HEK293 (cell line): ENCODE measurements around the gene MAP1B.

Source experiments
- CTCF ChIA-PET: fragments of 350-600 bp; formaldehyde crosslinking; extraction: SDS; loops from one replicate; lab custom pipeline; 2021; ENCODE audit warnings: antibody characterized with exemption; lab: Yijun Ruan, JAX
- POLR2A ChIA-PET: fragments of 300-600 bp; formaldehyde crosslinking; extraction: SDS; loops from one replicate; lab custom pipeline; 2020; ENCODE audit warnings: antibody characterized with exemption, inconsistent platforms; lab: Yijun Ruan, JAX
- H3K27ac ChIP-seq: fragments of 200-500 bp; sonication (Bioruptor generic); 2 replicates; pipeline ENCODE4 v1.5.1; 2014; ENCODE audit warnings: low read depth, low read length, control low read depth, inconsistent platforms; ENCODE audit errors: extremely low read depth
- H3K36me3 ChIP-seq, 2 experiments: fragments of 200-500 bp in 1 of 2; sonication (Bioruptor generic) in 1 of 2; 1 replicate in 1 of 2; 2 replicates in 1 of 2; pipeline ENCODE4 v1.5.1; 2014 to 2017; ENCODE audit warnings: inconsistent platforms in 2 of 2, low read length in 2 of 2; ENCODE audit not compliant: control insufficient read depth in 2 of 2, insufficient read depth in 1 of 2
- H3K4me1 ChIP-seq: fragments of 200-500 bp; sonication (Bioruptor generic); 2 replicates; pipeline ENCODE4 v1.5.1; 2014; ENCODE audit warnings: mild to moderate bottlenecking, low read length, inconsistent platforms; ENCODE audit not compliant: control insufficient read depth, insufficient read depth
- H3K4me3 ChIP-seq: 2 replicates; pipeline ENCODE4 v1.5.1; 2011; ENCODE audit warnings: low read depth, mild to moderate bottlenecking, control low read depth, low read length, moderate library complexity
- H3K9me3 ChIP-seq: fragments of 200-500 bp; sonication (Bioruptor generic); 2 replicates; pipeline ENCODE4 v1.5.1; 2014; ENCODE audit warnings: low read depth, low read length, inconsistent platforms; ENCODE audit not compliant: control insufficient read depth, insufficient read depth
- FEZF1 ChIP-seq: fragments of 450-650 bp; formaldehyde crosslinking; IDR thresholded peaks from 2 replicates; pipeline ENCODE4 v1.5.1; 2016; ENCODE audit warnings: missing biosample characterization, missing genetic modification characterization
- HOXC10 ChIP-seq: sonication (generic); formaldehyde crosslinking; IDR thresholded peaks from 2 replicates; pipeline ENCODE4 v1.8.1; 2023; ENCODE audit warnings: mild to moderate bottlenecking, missing genetic modification reagents
- KLF8 ChIP-seq: fragments of 450-650 bp; formaldehyde crosslinking; IDR thresholded peaks from 2 replicates; pipeline ENCODE4 v1.5.1; 2016; ENCODE audit warnings: missing biosample characterization, missing genetic modification characterization
- TRIM28 ChIP-seq: IDR thresholded peaks from 2 replicates; pipeline ENCODE4 v1.6.1; 2011; ENCODE audit warnings: low read length, control low read depth, borderline replicate concordance
- ZBTB17 ChIP-seq: fragments of 450-650 bp; formaldehyde crosslinking; IDR thresholded peaks from 2 replicates; pipeline ENCODE4 v1.5.1; 2016; ENCODE audit warnings: missing biosample characterization, missing genetic modification characterization
- ZBTB21 ChIP-seq: fragments of 450-650 bp; formaldehyde crosslinking; IDR thresholded peaks from 2 replicates; pipeline ENCODE4 v1.5.1; 2017; ENCODE audit warnings: missing biosample characterization, missing genetic modification characterization
- ZNF114 ChIP-seq: fragments of 450-650 bp; formaldehyde crosslinking; IDR thresholded peaks from 2 replicates; pipeline ENCODE4 v1.5.0; 2017; ENCODE audit warnings: missing biosample characterization, missing genetic modification characterization
- ZNF157 ChIP-seq: fragments of 450-650 bp; formaldehyde crosslinking; IDR thresholded peaks from 2 replicates; pipeline ENCODE4 v1.5.1; 2016; ENCODE audit warnings: missing biosample characterization, missing genetic modification characterization
- ZNF16 ChIP-seq: fragments of 450-650 bp; formaldehyde crosslinking; IDR thresholded peaks from 2 replicates; pipeline ENCODE4 v1.5.1; 2016; ENCODE audit warnings: low read depth, missing biosample characterization, missing genetic modification characterization
- ZNF2 ChIP-seq: fragments of 450-650 bp; formaldehyde crosslinking; IDR thresholded peaks from 2 replicates; pipeline ENCODE4 v1.5.1; 2016; ENCODE audit warnings: missing biosample characterization, missing genetic modification characterization
- ZNF214 ChIP-seq: fragments of 450-650 bp; formaldehyde crosslinking; IDR thresholded peaks from 2 replicates; pipeline ENCODE4 v1.5.1; 2017; ENCODE audit warnings: missing biosample characterization, mild to moderate bottlenecking, missing genetic modification characterization, borderline replicate concordance
- ZNF335 ChIP-seq: fragments of 450-650 bp; formaldehyde crosslinking; conservative IDR thresholded peaks from 2 replicates; pipeline ENCODE4 v1.5.1; 2016; ENCODE audit warnings: missing biosample characterization, missing genetic modification characterization
- ZNF404 ChIP-seq: fragments of 450-650 bp; formaldehyde crosslinking; IDR thresholded peaks from 2 replicates; pipeline ENCODE4 v1.5.1; 2017; ENCODE audit warnings: missing biosample characterization, missing genetic modification characterization
- ZNF423 ChIP-seq: fragments of 450-650 bp; formaldehyde crosslinking; IDR thresholded peaks from 2 replicates; pipeline ENCODE4 v1.5.1; 2016; ENCODE audit warnings: missing biosample characterization, missing genetic modification characterization
- ZNF501 ChIP-seq: fragments of 450-650 bp; formaldehyde crosslinking; IDR thresholded peaks from 2 replicates; pipeline ENCODE4 v1.5.1; 2016; ENCODE audit warnings: missing biosample characterization, missing genetic modification characterization
- ZNF510 ChIP-seq: fragments of 450-650 bp; formaldehyde crosslinking; IDR thresholded peaks from 2 replicates; pipeline ENCODE4 v1.5.1; 2018; ENCODE audit warnings: mild to moderate bottlenecking, missing genetic modification characterization, missing biosample characterization; ENCODE audit not compliant: insufficient replicate concordance
- ZNF558 ChIP-seq: fragments of 450-650 bp; formaldehyde crosslinking; IDR thresholded peaks from 2 replicates; pipeline ENCODE4 v1.5.1; 2016; ENCODE audit warnings: missing biosample characterization, missing genetic modification characterization
- ZNF571 ChIP-seq: fragments of 450-650 bp; formaldehyde crosslinking; IDR thresholded peaks from 2 replicates; pipeline ENCODE4 v1.5.0; 2017; ENCODE audit warnings: missing biosample characterization, missing genetic modification characterization
- ZNF621 ChIP-seq: fragments of 450-650 bp; formaldehyde crosslinking; IDR thresholded peaks from 2 replicates; pipeline ENCODE4 v1.5.1; 2017; ENCODE audit warnings: missing biosample characterization, missing genetic modification characterization
- ZNF670 ChIP-seq: fragments of 450-650 bp; formaldehyde crosslinking; IDR thresholded peaks from 2 replicates; pipeline ENCODE4 v1.5.1; 2016; ENCODE audit warnings: missing biosample characterization, missing genetic modification characterization, low read depth
- ZNF692 ChIP-seq: fragments of 450-650 bp; formaldehyde crosslinking; IDR thresholded peaks from 2 replicates; pipeline ENCODE4 v1.5.1; 2016; ENCODE audit warnings: missing biosample characterization, missing genetic modification characterization
- ZNF777 ChIP-seq: fragments of 450-650 bp; formaldehyde crosslinking; IDR thresholded peaks from 2 replicates; pipeline ENCODE4 v1.5.1; 2017; ENCODE audit warnings: missing biosample characterization, missing genetic modification characterization, borderline replicate concordance
- TF ChIP-seq, protein P1 (sequence below): fragments of 450-650 bp; formaldehyde crosslinking; IDR thresholded peaks from 2 replicates; pipeline ENCODE4 v1.5.1; 2016; ENCODE audit warnings: missing biosample characterization, missing genetic modification characterization
- TF ChIP-seq, protein P2 (sequence below): fragments of 450-650 bp; formaldehyde crosslinking; IDR thresholded peaks from 2 replicates; pipeline ENCODE4 v1.5.1; 2017; ENCODE audit warnings: missing biosample characterization, missing genetic modification characterization
- TF ChIP-seq, protein P3 (sequence below): fragments of 450-650 bp; formaldehyde crosslinking; IDR thresholded peaks from 2 replicates; pipeline ENCODE4 v1.5.1; 2016; ENCODE audit warnings: missing biosample characterization, missing genetic modification characterization

The MAP1B gene

GRCh38 chr5:72197393-72197792 lies 90.1 kb downstream of the MAP1B start:
- POLR2A ChIA-PET = no interaction called here
- H3K4me1 ChIP-seq = no peaks in the 10 kb centered on the region
- TF ChIP-seq ZNF114 (tag by site-specific recombination) = no peak
- no peak for TF ChIP-seq ZNF558 (tag by site-specific recombination)
- no peak for TF ChIP-seq ZNF692 (tag by site-specific recombination)
- no peak for TF ChIP-seq ZNF501
- TF ChIP-seq TRIM28 = no peak
- TF ChIP-seq ZBTB21 = no peak
- TF ChIP-seq, all 188 proteins: peak for 0
- no peak overlapping the region for H3K27ac ChIP-seq
- H3K36me3 ChIP-seq = peaks cover 4 to 52% of the 10 kb centered on the region in 2 experiments
- H3K9me3 ChIP-seq = no peaks in the 10 kb centered on the region
- H3K4me3 ChIP-seq = no peak overlapping the region
- CTCF ChIA-PET = no interaction called here

DNA sequence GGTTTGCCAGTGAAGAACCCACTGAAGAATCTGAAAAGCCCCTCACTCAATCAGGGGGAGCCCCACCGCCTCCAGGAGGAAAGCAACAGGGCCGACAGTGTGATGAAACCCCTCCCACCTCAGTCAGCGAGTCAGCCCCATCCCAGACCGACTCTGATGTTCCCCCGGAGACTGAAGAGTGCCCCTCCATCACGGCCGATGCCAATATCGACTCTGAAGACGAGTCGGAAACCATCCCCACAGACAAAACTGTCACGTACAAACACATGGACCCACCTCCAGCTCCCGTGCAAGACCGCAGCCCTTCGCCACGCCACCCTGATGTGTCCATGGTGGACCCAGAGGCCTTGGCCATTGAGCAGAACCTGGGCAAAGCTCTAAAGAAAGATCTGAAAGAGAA lies 92.4 kb downstream of the MAP1B start:
- Histone ChIP-seq H3K4me3 (no peak overlapping the region), H3K4me1 (no peaks in the 10 kb centered on the region), H3K36me3 (peaks cover 12 to 54% of the 10 kb centered on the region in 2 experiments), H3K27ac (no peak overlapping the region), H3K9me3 (no peaks in the 10 kb centered on the region)
- TF ChIP-seq ZNF157 (tag by site-specific recombination) (no peak), ZNF777 (tag by site-specific recombination) (no peak)
- TF ChIP-seq, protein P1, sequence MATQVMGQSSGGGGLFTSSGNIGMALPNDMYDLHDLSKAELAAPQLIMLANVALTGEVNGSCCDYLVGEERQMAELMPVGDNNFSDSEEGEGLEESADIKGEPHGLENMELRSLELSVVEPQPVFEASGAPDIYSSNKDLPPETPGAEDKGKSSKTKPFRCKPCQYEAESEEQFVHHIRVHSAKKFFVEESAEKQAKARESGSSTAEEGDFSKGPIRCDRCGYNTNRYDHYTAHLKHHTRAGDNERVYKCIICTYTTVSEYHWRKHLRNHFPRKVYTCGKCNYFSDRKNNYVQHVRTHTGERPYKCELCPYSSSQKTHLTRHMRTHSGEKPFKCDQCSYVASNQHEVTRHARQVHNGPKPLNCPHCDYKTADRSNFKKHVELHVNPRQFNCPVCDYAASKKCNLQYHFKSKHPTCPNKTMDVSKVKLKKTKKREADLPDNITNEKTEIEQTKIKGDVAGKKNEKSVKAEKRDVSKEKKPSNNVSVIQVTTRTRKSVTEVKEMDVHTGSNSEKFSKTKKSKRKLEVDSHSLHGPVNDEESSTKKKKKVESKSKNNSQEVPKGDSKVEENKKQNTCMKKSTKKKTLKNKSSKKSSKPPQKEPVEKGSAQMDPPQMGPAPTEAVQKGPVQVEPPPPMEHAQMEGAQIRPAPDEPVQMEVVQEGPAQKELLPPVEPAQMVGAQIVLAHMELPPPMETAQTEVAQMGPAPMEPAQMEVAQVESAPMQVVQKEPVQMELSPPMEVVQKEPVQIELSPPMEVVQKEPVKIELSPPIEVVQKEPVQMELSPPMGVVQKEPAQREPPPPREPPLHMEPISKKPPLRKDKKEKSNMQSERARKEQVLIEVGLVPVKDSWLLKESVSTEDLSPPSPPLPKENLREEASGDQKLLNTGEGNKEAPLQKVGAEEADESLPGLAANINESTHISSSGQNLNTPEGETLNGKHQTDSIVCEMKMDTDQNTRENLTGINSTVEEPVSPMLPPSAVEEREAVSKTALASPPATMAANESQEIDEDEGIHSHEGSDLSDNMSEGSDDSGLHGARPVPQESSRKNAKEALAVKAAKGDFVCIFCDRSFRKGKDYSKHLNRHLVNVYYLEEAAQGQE (tag by site-specific recombination) = no peak
- POLR2A ChIA-PET = no interaction called here
- CTCF ChIA-PET = interaction anchor here (0.8 to 1.0 kb wide), 2 partner anchors 81 to 417 kb away, joined by 3 read pairs; no protein-coding TSS in a partner anchor

GRCh38 chr5:72202331-72202825 lies 95.1 kb downstream of the MAP1B start:
- Histone ChIP-seq H3K4me3 (no peak overlapping the region), H3K27ac (no peak overlapping the region), H3K9me3 (no peaks in the 10 kb centered on the region)
- ChIA-PET CTCF (no interaction called here), POLR2A (no interaction called here)
- no peak for TF ChIP-seq KLF8
- TF ChIP-seq ZNF510 (tag by site-specific recombination) = no peak
- TF ChIP-seq ZNF214 (tag by site-specific recombination) = no peak
- TF ChIP-seq ZNF335 (tag by site-specific recombination) = no peak
- TF ChIP-seq ZNF404 (tag by site-specific recombination) = no peak
- TF ChIP-seq ZBTB17 (tag by site-specific recombination) = no peak
- TF ChIP-seq ZNF16 (tag by site-specific recombination) = no peak
- TF ChIP-seq ZNF670 (tag by site-specific recombination) = no peak
- TF ChIP-seq HOXC10 = no peak
- TF ChIP-seq, protein P2, sequence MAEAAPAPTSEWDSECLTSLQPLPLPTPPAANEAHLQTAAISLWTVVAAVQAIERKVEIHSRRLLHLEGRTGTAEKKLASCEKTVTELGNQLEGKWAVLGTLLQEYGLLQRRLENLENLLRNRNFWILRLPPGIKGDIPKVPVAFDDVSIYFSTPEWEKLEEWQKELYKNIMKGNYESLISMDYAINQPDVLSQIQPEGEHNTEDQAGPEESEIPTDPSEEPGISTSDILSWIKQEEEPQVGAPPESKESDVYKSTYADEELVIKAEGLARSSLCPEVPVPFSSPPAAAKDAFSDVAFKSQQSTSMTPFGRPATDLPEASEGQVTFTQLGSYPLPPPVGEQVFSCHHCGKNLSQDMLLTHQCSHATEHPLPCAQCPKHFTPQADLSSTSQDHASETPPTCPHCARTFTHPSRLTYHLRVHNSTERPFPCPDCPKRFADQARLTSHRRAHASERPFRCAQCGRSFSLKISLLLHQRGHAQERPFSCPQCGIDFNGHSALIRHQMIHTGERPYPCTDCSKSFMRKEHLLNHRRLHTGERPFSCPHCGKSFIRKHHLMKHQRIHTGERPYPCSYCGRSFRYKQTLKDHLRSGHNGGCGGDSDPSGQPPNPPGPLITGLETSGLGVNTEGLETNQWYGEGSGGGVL (tag by site-specific recombination) = no peak
- no peak for TF ChIP-seq FEZF1 (tag by site-specific recombination)
- TF ChIP-seq ZNF571 (tag by site-specific recombination) = no peak
- TF ChIP-seq ZNF621 = no peak
- no peak for TF ChIP-seq ZNF423 (tag by site-specific recombination)
- no peak for TF ChIP-seq ZNF2
- TF ChIP-seq, protein P3, sequence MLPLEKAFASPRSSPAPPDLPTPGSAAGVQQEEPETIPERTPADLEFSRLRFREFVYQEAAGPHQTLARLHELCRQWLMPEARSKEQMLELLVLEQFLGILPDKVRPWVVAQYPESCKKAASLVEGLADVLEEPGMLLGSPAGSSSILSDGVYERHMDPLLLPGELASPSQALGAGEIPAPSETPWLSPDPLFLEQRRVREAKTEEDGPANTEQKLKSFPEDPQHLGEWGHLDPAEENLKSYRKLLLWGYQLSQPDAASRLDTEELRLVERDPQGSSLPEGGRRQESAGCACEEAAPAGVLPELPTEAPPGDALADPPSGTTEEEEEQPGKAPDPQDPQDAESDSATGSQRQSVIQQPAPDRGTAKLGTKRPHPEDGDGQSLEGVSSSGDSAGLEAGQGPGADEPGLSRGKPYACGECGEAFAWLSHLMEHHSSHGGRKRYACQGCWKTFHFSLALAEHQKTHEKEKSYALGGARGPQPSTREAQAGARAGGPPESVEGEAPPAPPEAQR (tag by site-specific recombination) = no peak
- TF ChIP-seq, all 188 proteins: peak for 0
- no peaks in the 10 kb centered on the region for H3K4me1 ChIP-seq
- peaks cover 25 to 69% of the 10 kb centered on the region in 2 experiments for H3K36me3 ChIP-seq
